WTC11 (cell line): ENCODE measurements around the gene OBSL1. TPM values are rescaled to one million over a fixed set of nuclear protein-coding genes. Genes with fewer than 3 reads are reported as not detected.

ENCODE experiments used
- ATAC-seq: fragments of 200-7000 bp; cut with Tn5 transposase; 2 replicates; pipeline ENCODE4 v1.10.0; 2021; ENCODE audit warnings: mild to moderate bottlenecking, moderate library complexity
- CTCF ChIA-PET: fragments of 300-600 bp; sonication (Branson Sonifier 250); formaldehyde crosslinking; loops from one replicate; lab custom pipeline; 2021; ENCODE audit warnings: antibody characterized with exemption; lab: Charles Lee
- POLR2A ChIA-PET: fragments of 350-600 bp; sonication (Branson Sonifier 250); formaldehyde crosslinking; loops from one replicate; lab custom pipeline; 2021; ENCODE audit warnings: antibody characterized with exemption; lab: Charles Lee
- DNase-seq: peaks from one replicate; pipeline ENCODE4 v3.0.0; 2021; ENCODE audit warnings: low spot score
- H3K27ac Mint-ChIP-seq: 2 replicates; pipeline ENCODE4 v1.8.0; 2021; ENCODE audit warnings: mixed read lengths
- H3K27me3 Mint-ChIP-seq: 2 replicates; pipeline ENCODE4 v1.8.0; 2021; ENCODE audit warnings: low read depth, mild to moderate bottlenecking, moderate library complexity, mixed read lengths
- H3K36me3 Mint-ChIP-seq: 2 replicates; pipeline ENCODE4 v1.8.0; 2021; ENCODE audit warnings: mixed read lengths
- H3K4me1 Mint-ChIP-seq: 2 replicates; pipeline ENCODE4 v1.8.0; 2022; ENCODE audit warnings: mixed read lengths
- H3K4me3 Mint-ChIP-seq: 2 replicates; pipeline ENCODE4 v1.8.0; 2021; ENCODE audit warnings: mild to moderate bottlenecking, moderate library complexity, mixed read lengths
- H3K9me3 Mint-ChIP-seq: 2 replicates; pipeline ENCODE4 v1.8.0; 2021; ENCODE audit warnings: mixed read lengths
- ATF2 ChIP-seq: sonication (generic); formaldehyde crosslinking; IDR thresholded peaks from 2 replicates; pipeline ENCODE4 v1.8.1; 2022; ENCODE audit warnings: low read depth, missing genetic modification reagents, borderline replicate concordance
- CREB1 ChIP-seq: sonication (generic); formaldehyde crosslinking; IDR thresholded peaks from 2 replicates; pipeline ENCODE4 v1.8.0; 2023; ENCODE audit warnings: mild to moderate bottlenecking, missing genetic modification reagents
- GRHL2 ChIP-seq: fragments of 250-450 bp; sonication (Bioruptor Pico); IDR thresholded peaks from 2 replicates; pipeline ENCODE4 v1.8.0; 2022; ENCODE audit warnings: mild to moderate bottlenecking, moderate library complexity; ENCODE audit not compliant: insufficient replicate concordance, severe bottlenecking
- JAZF1 ChIP-seq: fragments of 250-450 bp; sonication (Bioruptor Pico); IDR thresholded peaks from 2 replicates; pipeline ENCODE4 v1.9.0; 2021; ENCODE audit warnings: moderate library complexity, mild to moderate bottlenecking, inconsistent platforms
- JUN ChIP-seq: sonication (generic); formaldehyde crosslinking; IDR thresholded peaks from 2 replicates; pipeline ENCODE4 v1.8.0; 2023; ENCODE audit warnings: mild to moderate bottlenecking, missing genetic modification reagents
- MAX ChIP-seq: sonication (generic); formaldehyde crosslinking; IDR thresholded peaks from 2 replicates; pipeline ENCODE4 v1.8.0; 2022; ENCODE audit warnings: mild to moderate bottlenecking, missing genetic modification reagents
- OVOL2 ChIP-seq: fragments of 250-450 bp; sonication (Bioruptor Pico); IDR thresholded peaks from 2 replicates; pipeline ENCODE4 v1.9.0; 2021; ENCODE audit warnings: mild to moderate bottlenecking, borderline replicate concordance
- PRDM15 ChIP-seq: sonication (generic); formaldehyde crosslinking; IDR thresholded peaks from 2 replicates; pipeline ENCODE4 v1.8.0; 2022; ENCODE audit warnings: missing genetic modification reagents
- PRRX2 ChIP-seq: fragments of 250-450 bp; sonication (Bioruptor Pico); IDR thresholded peaks from 2 replicates; pipeline ENCODE4 v1.8.0; 2021; ENCODE audit warnings: mild to moderate bottlenecking
- SMAD3 ChIP-seq: sonication (generic); formaldehyde crosslinking; IDR thresholded peaks from 2 replicates; pipeline ENCODE4 v1.8.0; 2022; ENCODE audit warnings: missing genetic modification reagents, mild to moderate bottlenecking, borderline replicate concordance
- SOX15 ChIP-seq: fragments of 250-450 bp; sonication (Bioruptor Pico); IDR thresholded peaks from 2 replicates; pipeline ENCODE4 v1.9.0; 2021; ENCODE audit warnings: mild to moderate bottlenecking
- ZNF232 ChIP-seq: sonication (generic); formaldehyde crosslinking; IDR thresholded peaks from 2 replicates; pipeline ENCODE4 v1.8.0; 2022; ENCODE audit warnings: mild to moderate bottlenecking, missing genetic modification reagents
- ZNF396 ChIP-seq: fragments of 250-450 bp; sonication (Bioruptor Pico); IDR thresholded peaks from 2 replicates; pipeline ENCODE4 v1.8.0; 2021; ENCODE audit warnings: mild to moderate bottlenecking, moderate library complexity, borderline replicate concordance
- ZNF532 ChIP-seq: fragments of 250-450 bp; sonication (Bioruptor Pico); IDR thresholded peaks from 2 replicates; pipeline ENCODE4 v1.9.0; 2021; ENCODE audit warnings: mild to moderate bottlenecking, borderline replicate concordance
- total RNA-seq: library from RNA; stranded (reverse); gene quantifications from 3 replicates; pipeline ENCODE4 v1.2.3, GENCODE V29; 2021

Gene OBSL1
- total RNA-seq, 1 experiment from 2014 or later: 159 TPM

- no peak for TF ChIP-seq ATF2 (CRISPR knock-in tag)
- no peak for TF ChIP-seq ZNF232
- no peak for TF ChIP-seq SMAD3 (CRISPR knock-in tag)
- TF ChIP-seq PRRX2 (CRISPR knock-in tag): no peak
- TF ChIP-seq CREB1: no peak
- no peak for TF ChIP-seq PRDM15 (CRISPR knock-in tag)
- no peak for TF ChIP-seq JUN (CRISPR knock-in tag)
- no peak for TF ChIP-seq ZNF532 (CRISPR knock-in tag)
- no peak for TF ChIP-seq GRHL2 (CRISPR knock-in tag)
- TF ChIP-seq ZNF396: no peak
- no peak for TF ChIP-seq SOX15 (CRISPR knock-in tag)
- TF ChIP-seq JAZF1 (CRISPR knock-in tag): no peak
- TF ChIP-seq OVOL2 (CRISPR knock-in tag): no peak
- TF ChIP-seq, all 79 proteins: peak for 0
Measured at GRCh38 chr2:219569041-219569440, 2.3 kb downstream of the OBSL1 start (continued).

- DNase-seq (no peak), ATAC-seq (no peak)
- POLR2A ChIA-PET: interaction anchor here (0.9 kb wide), 1 partner anchor 11 kb away, joined by 3 read pairs; no protein-coding TSS in a partner anchor
- Mint-ChIP-seq H3K9me3 (no peaks in the 10 kb centered on the region), H3K36me3 (peaks cover 54% of the 10 kb centered on the region), H3K4me3 (0 out of 2 replicates have a peak overlapping the region, but pooled peaks have one; percentile 14), H3K4me1 (peaks cover 78% of the 10 kb centered on the region), H3K27ac (peak overlapping the region; percentile 92), H3K27me3 (peaks cover 7% of the 10 kb centered on the region)
- CTCF ChIA-PET: interaction anchor here (1.7 kb wide), 1 partner anchor 27 kb away, joined by 4 read pairs; no protein-coding TSS in a partner anchor
- no peak for TF ChIP-seq OVOL2 (CRISPR knock-in tag)
- peak; percentile 29; the same call in 1 of the 2 replicates for TF ChIP-seq MAX
Measured at GRCh38 chr2:219567791-219568361, 3.5 kb downstream of the OBSL1 start.
